DLD1 (cell line): ENCODE data around the gene WDR93.

Experiments used
- in situ Hi-C: cut with HindIII; loops from 2 replicates; pipeline ENCODE4 v1.10.0; 2017; ENCODE audit warnings: low sequenced_read_pairs

Gene WDR93

DNA sequence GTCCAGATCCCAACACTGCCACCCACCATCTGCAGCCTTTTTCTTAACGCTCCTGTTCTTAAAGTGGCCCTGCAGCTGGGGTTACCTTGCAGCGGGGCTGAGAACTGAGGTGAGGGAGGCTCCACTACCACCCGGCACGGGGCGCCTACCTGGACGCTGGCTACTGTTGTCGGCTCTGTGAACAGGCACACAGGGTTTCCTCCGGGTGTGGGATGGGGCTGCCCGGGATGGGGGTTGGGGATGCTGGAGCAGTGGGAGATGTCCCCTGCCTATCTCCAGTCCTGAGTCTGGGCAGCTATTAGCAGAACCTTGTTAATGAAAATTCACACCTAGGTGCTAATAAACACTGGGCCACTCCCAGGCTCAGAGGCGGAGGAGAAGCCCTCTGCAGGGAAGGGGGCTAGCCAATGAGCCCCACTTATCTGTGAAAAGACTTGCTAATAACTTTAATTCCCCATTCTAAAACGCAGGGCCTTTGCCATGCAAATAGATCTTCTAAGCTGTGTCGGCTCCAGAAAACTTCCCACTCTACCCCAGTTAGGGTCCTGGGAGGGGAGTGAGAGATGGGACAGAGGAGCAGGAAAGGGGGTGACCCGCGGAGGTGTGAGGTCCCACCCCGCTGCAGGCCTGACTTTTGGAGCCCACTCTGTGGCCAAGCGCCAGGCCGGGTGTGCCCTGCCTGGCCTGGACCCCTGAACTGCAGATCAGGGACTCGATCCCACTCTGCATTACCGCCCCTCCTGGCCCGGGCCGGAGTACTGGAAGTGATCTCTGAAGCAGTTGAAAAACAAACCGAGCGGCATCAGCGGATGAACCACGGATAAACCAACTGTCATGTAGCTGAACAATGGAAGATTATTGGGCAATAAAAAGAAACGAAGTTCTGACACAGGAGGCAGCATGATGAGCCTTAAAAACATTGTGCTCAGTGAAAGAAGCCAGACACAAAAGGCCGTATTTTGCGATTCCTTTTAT is 57.4 kb downstream of the WDR93 start:
- in situ Hi-C loops: no loop called here

- in situ Hi-C loops: no loop called here
Observed at GRCh38 chr15:89749054-89749453, 58.4 kb downstream of the WDR93 start.

- in situ Hi-C loops: no loop called here
Observed at GRCh38 chr15:89749526-89749925, 58.9 kb downstream of the WDR93 start.

- in situ Hi-C loops: no loop called here
Observed at GRCh38 chr15:89749951-89750559, 59.4 kb downstream of the WDR93 start.

GRCh38 chr15:89750560-89751542 is 60.2 kb downstream of the WDR93 start, which contains the start of gene MESP1:
TSS of gene MESP1 (minus strand) at chr15:89751249. CDS start at chr15:89751231, 18 bp downstream.
- in situ Hi-C loops: no loop called here

GRCh38 chr15:89751748-89752147 is 61.1 kb downstream of the WDR93 start:
- in situ Hi-C loops: no loop called here

DNA sequence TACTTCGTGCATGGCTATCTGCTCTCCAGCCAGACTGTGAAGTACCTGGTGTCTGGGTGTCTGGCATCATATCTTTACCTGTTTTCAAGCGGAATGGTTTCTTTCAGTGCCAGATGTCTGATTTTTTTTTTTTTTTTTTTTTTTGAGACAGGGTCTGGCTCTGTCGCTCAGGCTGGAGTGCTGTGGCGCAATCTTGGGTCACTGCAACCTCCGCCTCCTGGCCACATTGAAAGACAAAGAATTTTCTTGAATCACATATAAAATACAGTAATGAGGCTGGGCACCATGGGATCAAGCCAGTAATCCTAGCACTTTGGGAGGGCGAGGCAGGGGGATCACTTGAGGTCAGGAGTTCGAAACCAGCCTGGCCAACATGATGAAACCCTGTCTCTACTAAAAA is 63.2 kb downstream of the WDR93 start:
- in situ Hi-C loops: no loop called here

- in situ Hi-C loops: no loop called here
Observed at GRCh38 chr15:89754361-89755154, 63.9 kb downstream of the WDR93 start.

GRCh38 chr15:89755701-89756100 is 65.1 kb downstream of the WDR93 start:
- in situ Hi-C loops: no loop called here

GRCh38 chr15:89756897-89757296 is 66.3 kb downstream of the WDR93 start:
- in situ Hi-C loops: no loop called here

GRCh38 chr15:89758283-89758682 is 67.7 kb downstream of the WDR93 start:
- in situ Hi-C loops: no loop called here

DNA sequence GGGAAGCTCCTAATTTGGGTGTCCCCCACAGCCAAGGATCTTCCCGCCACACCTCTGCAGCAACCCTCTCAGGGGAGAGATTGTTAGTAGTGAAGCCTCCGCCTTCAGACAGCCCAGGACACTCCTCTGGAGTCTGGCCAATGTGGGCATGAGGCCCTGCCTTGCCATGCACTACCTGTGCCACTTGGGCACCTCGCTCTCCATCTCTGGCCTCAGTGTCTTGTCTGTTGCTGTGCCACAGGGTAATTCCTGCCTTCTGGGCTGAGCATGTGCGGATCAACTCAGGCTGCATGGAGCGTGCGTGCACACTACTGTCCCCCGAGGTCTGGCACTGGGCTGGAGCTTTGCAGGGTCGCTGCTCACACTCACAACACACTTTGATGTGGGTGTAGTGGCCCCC is 68.4 kb downstream of the WDR93 start:
- in situ Hi-C loops: no loop called here

DNA sequence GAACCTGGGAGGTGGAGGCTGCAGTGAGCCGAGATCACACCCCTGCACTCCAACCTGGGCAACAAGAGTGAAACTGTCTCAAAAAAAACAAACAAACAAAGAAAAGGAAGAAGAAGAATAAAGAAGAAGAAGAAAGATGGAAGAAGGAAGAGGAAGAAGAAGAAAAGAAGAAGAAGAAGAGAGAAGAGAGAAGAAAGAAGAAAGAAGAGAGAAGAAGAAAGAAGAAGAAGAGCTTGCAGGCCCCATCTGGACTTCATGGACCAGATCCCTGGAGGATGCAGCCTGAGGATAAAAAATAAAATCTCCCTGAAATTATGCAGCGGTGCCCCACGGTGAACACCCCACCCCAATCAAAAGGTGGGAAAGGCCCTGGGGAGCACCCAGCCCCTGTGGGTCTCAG is 69.2 kb downstream of the WDR93 start:
- in situ Hi-C loops: loop anchor here (5.0 kb wide), 1 partner anchor 117 kb away; no protein-coding TSS in a partner anchor

DNA sequence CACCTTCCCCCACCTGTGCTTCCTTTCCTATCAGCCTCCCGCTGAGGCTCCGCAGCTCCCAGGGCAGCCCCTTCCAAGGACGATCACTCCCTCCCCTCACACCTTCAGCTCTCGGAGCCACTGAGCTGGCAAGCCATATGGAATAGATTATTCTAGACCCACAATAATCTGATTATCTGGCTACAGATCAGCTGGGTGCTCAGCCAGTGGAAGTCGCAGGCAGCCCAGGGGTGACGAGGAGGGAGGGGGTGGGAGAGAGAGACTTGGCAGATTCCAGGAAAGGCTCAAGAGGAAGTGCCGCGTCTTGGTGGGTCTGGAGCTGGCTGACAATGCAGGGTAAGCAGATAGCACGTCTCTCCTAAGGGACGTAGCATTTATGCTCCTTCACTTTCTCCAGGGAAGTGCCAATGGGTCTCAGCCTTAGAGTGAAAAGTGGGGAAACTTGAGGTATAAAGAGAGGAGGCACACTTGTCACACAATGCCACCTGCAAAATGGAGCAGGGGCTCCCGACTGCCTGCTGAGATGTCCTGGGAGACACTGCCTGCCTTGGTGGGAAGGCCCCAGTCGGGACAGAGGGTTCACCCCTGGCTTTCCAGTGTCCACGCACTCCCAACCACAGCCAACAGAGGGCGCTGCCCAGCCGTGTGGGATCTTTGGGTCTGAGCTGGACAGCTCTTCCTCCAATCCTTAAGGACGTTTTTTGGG is 69.8 kb downstream of the WDR93 start:
- in situ Hi-C loops: loop anchor here (5.0 kb wide), 1 partner anchor 117 kb away; no protein-coding TSS in a partner anchor

DNA sequence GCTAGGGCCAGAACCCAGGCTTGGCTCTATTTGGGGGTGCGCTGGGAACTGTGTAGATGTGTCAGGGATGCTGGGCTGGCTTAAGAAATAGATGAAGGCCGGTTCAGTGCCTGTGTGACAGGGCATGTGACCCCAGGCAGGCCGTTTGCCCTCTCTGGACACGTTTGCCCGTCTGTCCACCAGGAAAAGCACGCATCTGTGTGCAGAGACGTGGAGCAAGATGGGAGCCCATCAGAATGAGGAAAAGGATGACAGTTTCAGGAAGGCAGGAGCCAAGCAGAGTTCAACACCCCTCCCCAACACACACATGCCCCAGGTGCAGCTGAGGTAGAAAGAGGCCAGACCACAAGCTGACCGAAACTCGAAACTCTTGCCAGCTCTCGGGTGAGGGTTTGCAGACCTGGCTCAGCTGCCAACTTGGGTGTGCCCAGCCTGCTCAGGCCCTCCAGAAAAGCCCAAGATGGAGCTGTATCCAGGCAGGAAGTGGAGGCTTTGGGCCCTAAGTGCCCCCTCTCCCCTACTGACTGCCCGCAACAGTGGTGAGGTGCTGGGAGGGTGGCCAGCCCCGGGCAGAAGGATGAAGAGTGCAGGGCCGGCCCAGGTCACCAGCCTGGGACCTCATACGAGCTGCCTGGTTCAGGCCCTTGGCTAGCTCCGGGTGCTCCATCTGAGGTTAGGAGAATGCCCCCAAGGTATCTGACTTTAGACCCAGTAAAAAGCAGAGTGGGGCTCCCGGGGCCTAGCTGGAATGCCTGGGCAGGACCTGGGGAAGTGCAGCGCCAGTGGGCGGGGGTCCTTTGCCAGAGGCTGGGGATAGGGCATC is 70.6 kb downstream of the WDR93 start:
- in situ Hi-C loops: loop anchor here (5.0 kb wide), 1 partner anchor 116 kb away; no protein-coding TSS in a partner anchor

DNA sequence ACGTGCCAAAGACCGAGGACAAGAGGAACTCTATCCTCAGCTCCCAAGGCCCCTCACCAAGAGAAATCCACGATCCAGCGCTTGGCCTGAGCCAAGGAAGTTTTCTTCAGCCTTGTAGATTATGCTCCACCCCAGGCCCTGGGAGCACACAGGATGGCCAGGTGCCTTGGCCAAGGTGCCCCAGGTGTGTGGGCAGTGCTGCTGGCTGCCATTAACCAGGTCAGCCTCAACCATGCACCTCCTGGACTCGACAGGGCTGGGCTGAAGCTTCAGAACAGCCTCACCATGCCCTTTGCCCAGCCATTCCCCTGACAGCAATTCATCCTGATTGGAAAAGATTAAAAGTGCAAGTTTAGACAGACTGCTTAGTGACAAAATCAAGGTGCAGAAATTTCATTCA is 71.3 kb downstream of the WDR93 start:
- in situ Hi-C loops: loop anchor here (5.0 kb wide), 1 partner anchor 115 kb away; no protein-coding TSS in a partner anchor

DNA sequence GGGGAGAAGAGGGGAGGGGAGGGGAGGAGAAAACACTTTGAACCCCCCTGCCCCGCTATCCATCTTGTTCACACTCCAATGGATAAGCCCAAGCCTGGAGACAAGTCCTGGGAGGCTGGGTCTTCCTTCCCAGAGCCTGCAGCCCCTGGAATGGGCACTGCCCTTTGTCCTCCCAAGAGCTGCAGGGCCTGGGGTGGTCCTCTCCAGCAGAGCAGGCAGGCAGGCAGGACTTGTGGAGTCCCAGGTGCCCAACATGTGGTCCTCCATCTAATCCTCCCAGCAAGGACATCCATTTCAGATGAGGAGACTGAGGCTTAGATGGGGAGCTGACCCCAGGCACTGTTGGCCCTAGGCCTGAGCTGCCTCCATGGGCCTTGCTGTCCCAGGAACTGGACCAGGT is 75.1 kb downstream of the WDR93 start:
- in situ Hi-C loops: no loop called here
